GM10266 (cell line): ENCODE results near the gene RGS6.

Source experiments
- DNase-seq: peaks from one replicate; pipeline ENCODE4 v3.0.0; 2012; ENCODE audit errors: extremely low spot score
- CTCF ChIP-seq: IDR thresholded peaks from 2 replicates; pipeline ENCODE4 v1.5.1; 2012; ENCODE audit warnings: mild to moderate bottlenecking, low read depth; ENCODE audit not compliant: control insufficient read depth, insufficient read depth; ENCODE audit errors: missing control alignments

Gene RGS6

GRCh38 chr14:72595152-72595862, 663.1 kb downstream of the RGS6 start:
- no peak for DNase-seq
- no peak for TF ChIP-seq CTCF

- TF ChIP-seq CTCF = no peak
- no peak for DNase-seq
These were observed 665.3 kb downstream of the RGS6 start for GRCh38 chr14:72597252-72598233.

DNA sequence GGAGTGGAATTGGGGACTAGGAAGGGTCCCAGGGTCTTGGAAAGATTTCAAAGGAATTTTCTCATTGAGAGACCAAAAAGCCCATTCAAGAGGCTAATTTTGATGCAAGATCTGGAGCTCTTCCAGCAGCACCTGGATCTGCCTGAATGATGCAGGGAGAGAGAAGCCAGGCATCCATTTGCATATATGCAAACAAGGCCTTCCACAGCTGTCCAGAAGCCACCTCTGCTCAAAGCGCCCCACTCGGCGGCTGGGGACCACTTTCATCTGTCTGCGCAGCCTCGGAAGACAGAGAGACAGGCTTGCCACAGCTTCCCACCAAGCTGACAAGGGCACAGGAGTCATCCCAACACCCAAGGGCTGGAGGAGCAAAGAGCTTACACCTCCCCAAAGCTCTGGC, 666.1 kb downstream of the RGS6 start:
- TF ChIP-seq CTCF = no peak

DNA sequence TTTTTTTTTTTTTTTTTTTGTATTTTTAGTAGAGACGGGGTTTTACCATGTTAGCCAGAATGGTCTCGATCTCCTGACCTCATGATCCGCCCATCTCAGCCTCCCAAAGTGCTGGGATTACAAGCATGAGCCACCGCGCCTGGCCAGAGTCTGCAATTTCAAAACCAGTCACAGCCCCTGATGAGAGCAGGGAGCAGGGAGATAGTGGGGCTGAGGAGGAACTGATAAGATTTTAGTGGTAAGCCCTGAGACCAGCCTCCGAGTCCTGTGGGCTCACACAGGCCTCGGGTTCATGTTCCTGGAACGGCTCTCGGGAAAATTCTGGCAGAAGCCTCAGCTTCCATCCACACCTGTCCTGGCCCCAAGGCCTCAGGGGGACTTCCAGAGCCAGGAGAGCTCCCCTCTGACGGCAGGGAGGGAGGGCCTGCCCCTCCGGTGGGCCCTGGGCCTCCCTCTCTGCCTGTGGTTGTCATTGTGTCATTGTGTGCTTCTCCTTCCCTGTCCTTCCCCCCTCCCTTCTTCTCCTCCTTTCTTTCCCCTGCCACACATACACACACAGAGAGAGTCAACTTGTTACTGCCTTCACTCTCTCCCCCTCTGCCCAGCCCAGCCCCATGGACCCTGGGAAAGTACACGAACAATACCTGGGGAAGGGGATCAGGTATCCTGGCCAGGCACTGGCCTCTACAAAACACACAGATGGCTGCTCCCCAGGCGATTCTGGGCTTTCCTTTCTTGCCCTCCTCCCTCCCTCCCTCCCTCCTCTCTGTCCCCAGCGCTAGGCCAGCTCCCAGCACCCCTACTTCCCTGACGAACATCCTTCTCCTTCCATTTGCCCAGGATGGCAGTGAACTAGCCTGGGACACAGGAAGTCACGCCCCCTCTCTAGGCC, 667.6 kb downstream of the RGS6 start:
- no peak for DNase-seq

More for the DNA sequence above, 666.1 kb downstream of the RGS6 start:
- DNase-seq = peak; percentile 30

GRCh38 chr14:72600551-72601330, 668.5 kb downstream of the RGS6 start:
- no peak for TF ChIP-seq CTCF
- no peak for DNase-seq

More for the DNA sequence above, 667.6 kb downstream of the RGS6 start:
- TF ChIP-seq CTCF = no peak

GRCh38 chr14:72603639-72604038, 671.4 kb downstream of the RGS6 start:
- DNase-seq = no peak
- no peak for TF ChIP-seq CTCF
